GM08714 (cell line): ENCODE results near the gene PRTN3.
"Not testable (repeated sequence)": the region's sequence is repeated elsewhere in the genome, so short reads cannot be mapped to it uniquely, and the experiment has no call there.

Experiments
- H3K4me3 ChIP-seq: fragments of 200-500 bp; sonication (Bioruptor generic); 2 replicates; pipeline ENCODE4 v1.5.1; 2014; ENCODE audit warnings: mild to moderate bottlenecking, low read length, inconsistent platforms
- ZNF274 ChIP-seq: IDR thresholded peaks from 2 replicates; pipeline ENCODE4 v1.6.1; 2012; ENCODE audit warnings: mild to moderate bottlenecking, low read depth, low read length

Gene PRTN3

DNA sequence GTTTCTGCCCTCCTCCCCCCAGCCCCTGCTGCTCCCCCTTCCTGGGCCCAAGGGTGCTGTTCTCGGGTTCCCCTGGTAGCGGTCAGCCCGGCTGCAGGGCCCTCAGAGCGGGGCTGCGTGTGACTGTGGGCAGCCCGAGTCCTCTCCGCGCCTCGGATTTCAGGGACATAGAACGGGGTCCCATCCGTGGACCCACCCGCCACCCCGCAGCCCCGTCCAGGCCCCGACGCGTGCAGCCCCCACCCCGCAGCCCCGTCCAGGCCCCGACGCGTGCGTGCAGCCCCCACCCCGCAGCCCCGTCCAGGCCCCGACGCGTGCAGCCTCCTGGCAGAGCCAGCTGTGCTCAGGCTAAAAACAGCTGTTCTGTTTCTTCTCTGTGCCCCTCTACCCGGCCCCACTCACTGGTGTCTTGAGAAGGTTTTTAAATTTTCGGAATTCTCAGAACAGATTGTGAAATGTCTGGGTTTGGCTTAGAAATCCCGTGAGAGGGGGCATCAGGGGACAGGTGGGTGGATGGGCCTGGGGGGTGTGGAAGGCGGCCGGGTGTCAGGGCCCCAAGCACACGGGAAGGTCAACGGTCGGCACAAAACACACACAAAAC is 5.5 kb upstream of the PRTN3 start:
- no peak overlapping the region for H3K4me3 ChIP-seq
- no peak for TF ChIP-seq ZNF274

DNA sequence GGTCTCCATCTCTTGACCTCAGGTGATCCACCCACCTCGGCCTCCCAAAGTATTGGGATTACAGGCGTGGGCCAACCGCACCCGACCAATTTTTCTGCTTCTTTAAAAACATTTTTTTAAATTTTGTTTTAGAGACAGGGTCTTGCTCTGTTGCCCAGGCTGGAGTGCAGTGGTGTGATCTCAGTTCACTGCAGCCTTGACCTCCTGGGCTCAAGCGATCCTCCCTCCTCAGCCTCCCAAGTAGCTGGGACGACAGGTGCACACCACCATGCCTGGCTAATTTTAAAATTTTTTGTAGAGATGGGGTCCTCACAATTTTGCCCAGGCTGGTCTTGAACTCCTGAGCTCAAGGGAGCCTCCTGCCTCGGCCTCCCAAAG is 2.0 kb downstream of the PRTN3 start:
- H3K4me3 ChIP-seq: not testable (repeated sequence)

DNA sequence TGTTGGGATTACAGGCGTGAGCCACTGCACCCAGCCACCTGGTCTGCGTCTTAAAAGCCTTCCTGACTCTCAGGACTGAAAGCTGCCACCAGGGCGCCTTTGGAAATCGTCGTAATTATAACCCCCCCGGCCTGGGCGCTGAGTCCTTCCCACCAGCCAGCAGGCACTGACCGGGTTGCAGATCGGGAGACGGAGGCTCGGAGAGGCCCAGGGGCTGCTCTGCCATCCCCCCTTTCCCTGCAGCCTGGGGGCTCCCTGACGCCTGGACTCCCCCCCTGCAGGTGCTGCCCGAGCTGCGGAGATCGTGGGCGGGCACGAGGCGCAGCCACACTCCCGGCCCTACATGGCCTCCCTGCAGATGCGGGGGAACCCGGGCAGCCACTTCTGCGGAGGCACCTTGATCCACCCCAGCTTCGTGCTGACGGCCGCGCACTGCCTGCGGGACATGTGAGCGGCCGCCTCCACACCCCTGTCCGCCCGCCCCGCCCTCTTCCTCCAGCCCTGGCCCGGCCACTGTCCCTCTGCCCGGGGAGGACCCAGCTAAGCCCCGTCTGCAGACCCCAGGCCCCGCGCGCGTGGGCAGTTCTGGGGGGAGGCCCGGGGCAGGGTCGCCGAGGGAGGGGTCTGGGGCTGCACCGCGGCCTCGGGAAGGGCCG is 2.5 kb downstream of the PRTN3 start:
- TF ChIP-seq ZNF274: no peak
- no peak overlapping the region for H3K4me3 ChIP-seq

DNA sequence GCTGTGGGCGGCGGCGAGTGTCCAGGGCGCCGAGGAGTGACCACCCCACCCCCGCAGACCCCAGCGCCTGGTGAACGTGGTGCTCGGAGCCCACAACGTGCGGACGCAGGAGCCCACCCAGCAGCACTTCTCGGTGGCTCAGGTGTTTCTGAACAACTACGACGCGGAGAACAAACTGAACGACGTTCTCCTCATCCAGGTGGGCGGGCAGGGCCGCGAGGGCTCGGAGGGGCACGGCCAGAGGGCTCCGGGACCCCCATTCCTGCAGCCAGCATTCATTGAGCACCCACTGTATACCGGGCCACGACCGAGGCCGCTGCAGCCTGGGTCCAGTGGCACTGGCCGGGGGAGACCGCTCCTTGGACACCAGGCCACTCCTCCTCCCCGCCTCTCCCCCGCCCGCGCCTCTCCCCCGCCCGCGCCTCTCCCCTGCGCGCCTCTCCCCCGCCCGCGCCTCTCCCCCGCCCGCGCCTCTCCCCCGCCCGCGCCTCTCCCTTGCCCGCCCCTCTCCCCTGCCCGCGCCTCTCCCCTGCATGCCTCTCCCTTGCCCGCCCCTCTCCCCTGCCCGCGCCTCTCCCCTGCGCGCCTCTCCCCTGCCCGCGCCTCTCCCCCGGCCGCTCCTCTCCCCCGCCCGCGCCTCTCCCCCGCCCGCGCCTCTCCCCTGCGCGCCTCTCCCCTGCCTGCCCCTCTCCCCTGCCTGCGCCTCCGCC is 3.2 kb downstream of the PRTN3 start:
- H3K4me3 ChIP-seq: no peak overlapping the region
- no peak for TF ChIP-seq ZNF274

DNA sequence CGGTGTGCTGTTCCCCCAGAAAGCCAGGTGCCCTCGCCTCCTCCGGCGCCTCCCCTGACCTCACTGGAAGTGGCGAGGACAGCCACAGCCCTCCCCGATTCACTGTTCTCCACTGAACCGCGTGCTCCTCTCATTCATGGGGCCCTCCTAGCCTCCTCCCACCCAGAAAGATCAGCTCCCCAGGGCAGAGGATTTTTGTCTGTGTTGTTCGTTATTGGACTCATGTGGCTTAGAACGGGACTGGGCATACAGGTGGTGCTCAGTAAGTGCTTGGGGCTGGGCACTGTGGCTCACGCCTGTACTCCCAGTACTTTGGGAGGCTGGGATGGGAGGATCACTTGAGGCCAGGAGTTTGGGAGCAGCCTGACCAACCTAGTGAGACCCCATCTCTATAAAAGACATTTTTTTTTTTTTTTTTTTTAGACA is 3.8 kb downstream of the PRTN3 start:
- TF ChIP-seq ZNF274: no peak
- no peak overlapping the region for H3K4me3 ChIP-seq

DNA sequence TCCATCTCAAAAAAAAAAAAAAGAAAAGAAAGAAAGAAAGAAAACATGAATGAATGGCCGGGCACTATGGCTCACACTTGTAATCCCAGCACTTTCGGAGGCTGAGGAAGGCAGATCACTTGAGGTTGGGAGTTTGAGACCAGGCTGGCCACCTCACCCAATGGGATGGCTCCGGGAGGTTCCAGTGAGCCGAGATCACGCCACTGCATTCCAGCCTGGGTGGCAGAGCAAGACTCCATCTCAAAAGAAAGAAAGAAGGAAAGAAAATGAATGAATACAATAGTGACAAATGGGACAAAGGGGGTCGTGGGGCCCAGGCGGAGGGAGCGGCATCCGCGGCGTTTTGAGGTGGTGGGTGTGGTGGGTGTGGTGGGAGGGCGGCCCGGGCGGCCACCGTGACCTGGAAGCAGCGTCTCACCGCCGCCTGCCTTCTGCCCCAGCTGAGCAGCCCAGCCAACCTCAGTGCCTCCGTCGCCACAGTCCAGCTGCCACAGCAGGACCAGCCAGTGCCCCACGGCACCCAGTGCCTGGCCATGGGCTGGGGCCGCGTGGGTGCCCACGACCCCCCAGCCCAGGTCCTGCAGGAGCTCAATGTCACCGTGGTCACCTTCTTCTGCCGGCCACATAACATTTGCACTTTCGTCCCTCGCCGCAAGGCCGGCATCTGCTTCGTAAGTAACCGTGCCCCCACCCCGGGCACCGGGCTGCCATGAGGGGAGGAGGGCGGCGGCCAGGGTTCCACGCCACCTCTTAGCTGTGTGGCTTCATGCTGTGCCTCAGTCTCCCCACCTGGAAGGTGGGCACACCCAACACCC is 5.1 kb downstream of the PRTN3 start:
- no peak for TF ChIP-seq ZNF274
- H3K4me3 ChIP-seq: no peak overlapping the region

DNA sequence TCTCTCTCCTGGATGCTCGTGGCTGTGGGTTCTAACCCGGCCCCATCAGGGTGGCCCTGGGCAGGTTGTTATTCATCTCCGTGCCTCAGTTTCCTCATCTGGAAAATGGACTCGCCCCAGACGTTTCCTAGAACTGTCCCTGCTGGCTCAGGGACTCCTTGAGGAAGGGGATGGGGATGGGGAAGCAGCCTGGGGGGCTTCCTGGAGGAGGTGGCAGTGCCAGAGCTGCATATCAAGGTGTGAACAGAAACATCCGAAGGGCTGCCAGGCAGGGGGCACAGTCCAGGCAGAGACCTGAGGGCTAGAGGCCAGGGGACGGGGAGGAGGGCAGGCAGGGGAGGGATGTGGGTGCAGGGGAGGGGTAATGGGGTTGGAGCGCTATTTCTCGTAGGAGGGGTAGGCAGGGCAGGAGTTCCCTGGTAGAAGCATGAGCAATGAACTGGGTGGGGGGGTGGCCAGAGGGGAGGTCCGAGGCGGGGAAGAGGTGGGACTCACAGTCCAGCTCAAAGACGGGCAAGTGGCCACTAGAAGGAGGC is 7.7 kb downstream of the PRTN3 start:
- H3K4me3 ChIP-seq: no peak overlapping the region
- no peak for TF ChIP-seq ZNF274

DNA sequence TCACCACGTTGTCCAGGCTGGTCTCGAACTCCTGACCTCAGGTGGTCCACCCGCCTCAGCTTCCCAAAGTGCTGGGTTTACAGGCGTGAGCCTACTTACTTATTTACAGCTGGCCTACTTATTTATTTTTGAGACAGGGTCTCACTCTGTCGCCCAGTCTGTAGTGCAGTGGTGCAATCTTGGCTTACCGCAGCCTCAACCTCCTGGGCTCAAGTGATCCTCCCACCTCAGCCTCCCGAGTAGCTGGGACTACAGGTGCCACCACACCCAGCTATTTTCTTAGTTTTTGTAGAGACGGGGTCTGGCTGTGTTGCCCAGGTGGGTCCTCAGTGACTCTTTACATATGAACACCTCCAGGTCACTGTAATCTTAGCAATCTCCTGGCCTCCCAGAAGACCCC is 8.4 kb downstream of the PRTN3 start:
- H3K4me3 ChIP-seq: not testable (repeated sequence)

DNA sequence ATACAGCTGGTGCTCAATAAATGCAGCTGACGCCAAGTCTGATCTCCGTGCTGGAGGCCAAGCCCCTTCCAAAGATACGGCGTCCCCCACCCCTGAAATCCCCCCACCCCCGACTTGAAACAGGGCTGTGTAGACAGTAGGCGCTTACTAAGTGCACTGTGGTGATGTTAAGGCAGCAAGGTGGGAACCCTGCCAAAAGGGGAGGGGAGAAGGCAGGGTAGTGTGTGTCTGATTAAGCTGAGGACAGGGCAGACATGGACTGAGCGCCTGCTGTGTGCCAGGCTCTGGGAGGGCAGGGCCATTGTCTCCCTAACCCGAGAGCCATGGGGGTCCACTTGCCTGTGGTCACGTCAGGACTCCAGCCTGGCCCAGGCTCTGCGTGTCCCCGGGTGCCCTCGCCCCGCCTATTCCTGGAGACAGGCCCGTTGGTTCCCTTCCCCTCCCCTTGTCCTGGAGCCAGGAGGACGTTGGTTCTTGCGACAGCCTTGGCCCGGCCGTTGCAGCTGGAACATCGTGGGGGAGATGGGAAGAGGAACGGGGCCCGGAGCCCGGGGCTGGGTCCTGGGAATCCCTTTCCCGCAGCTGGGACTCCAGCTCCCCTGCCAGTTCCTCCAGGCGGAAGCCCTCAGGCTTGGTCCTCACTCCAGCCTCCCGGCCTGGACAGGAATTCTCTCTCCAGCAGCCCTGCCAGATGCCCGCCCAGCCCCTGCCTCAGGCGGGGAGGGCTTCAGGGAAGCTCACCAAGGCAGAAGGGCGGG is 9.6 kb downstream of the PRTN3 start:
- H3K4me3 ChIP-seq: no peak overlapping the region
- TF ChIP-seq ZNF274: no peak

DNA sequence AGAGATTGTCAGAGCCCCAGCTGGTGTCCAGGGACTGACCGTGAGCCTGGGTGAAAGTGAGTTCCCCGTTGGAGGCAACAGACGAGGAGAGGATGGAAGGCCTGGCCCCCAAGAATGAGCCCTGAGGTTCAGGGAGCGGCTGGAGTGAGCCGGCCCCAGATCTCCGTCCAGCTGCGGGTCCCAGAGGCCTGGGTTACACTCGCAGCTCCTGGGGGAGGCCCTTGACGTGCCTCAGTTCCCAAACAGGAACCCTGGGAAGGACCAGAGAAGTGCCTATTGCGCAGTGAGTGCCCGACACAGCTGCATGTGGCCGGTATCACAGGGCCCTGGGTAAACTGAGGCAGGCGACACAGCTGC is 10.2 kb downstream of the PRTN3 start:
- TF ChIP-seq ZNF274: no peak
- no peak overlapping the region for H3K4me3 ChIP-seq

DNA sequence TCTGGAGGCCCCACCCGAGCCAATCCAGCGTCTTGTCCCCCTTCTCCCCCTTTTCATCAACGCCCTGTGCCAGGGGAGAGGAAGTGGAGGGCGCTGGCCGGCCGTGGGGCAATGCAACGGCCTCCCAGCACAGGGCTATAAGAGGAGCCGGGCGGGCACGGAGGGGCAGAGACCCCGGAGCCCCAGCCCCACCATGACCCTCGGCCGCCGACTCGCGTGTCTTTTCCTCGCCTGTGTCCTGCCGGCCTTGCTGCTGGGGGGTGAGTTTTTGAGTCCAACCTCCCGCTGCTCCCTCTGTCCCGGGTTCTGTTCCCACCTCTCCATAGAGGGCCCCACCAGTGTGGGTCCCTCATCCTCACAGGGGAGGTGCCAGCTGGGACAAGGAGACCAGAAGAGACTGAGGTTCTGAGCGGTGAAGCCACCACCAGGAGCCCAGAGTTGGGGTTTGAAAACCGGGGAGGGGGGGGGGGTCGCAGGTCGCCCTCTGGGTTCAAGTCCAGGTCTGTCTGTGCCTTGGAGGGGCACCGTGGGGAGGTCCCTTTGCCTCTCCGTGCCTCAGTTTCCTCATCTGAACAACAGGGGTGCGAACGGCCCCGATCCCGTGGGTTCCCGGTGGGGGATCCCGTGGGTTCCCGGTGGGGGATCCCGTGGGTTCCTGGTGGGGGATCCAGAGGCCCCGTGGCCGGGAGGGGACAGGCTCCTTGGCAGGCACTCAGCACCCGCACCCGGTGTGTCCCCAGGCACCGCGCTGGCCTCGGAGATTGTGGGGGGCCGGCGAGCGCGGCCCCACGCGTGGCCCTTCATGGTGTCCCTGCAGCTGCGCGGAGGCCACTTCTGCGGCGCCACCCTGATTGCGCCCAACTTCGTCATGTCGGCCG is 11.6 kb downstream of the PRTN3 start, which contains the start of gene ELANE:
TSS of gene ELANE (plus strand) at position 168 of the 878 bp plus-strand sequence. CDS start at position 194, 26 bp downstream.
- H3K4me3 ChIP-seq: no peak within 1 kb of the TSS
- TF ChIP-seq ZNF274: no peak

DNA sequence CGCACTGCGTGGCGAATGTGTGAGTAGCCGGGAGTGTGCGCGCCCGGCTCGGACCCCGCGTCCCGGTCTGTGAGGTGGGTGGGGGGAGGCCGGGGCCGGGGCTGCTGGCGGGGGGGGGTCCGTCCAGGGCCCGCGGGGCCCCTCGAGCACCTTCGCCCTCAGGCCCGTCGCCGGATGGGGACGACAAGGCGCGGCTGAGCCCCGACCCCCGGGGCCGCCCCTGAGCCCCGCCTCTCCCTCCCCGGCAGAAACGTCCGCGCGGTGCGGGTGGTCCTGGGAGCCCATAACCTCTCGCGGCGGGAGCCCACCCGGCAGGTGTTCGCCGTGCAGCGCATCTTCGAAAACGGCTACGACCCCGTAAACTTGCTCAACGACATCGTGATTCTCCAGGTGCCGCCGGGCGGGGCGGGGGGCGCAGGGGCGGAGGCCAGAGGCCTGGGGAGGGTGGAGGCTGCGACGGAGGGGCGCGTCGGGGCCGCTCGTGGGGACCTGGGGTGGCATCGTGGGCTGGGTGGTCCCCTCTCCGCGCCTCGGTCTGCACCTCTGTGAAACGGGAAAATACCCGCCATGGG is 12.3 kb downstream of the PRTN3 start:
- H3K4me3 ChIP-seq: no peak overlapping the region
- TF ChIP-seq ZNF274: no peak

DNA sequence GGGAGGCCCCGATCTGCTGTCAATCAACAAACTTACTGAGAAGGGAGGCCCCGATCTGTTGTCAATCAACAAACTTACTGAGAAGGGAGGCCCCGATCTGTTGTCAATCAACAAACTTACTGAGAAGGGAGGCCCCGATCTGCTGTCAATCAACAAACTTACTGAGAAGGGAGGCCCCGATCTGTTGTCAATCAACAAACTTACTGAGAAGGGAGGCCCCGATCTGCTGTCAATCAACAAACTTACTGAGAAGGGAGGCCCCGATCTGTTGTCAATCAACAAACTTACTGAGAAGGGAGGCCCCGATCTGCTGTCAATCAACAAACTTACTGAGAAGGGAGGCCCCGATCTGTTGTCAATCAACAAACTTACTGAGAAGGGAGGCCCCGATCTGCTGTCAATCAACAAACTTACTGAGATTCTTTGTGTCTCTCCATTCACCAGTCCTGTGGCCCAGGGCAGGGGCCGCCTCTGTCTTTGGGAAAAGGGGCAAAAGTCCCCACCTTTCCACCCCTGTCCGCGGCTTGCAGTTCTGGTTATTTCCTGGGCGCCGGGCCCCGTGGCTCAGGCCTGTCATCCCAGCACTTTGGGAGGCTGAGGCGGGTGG is 12.9 kb downstream of the PRTN3 start:
- H3K4me3 ChIP-seq: not testable (repeated sequence)
